Activated naive CD8-positive, alpha-beta T cell (primary cell): ENCODE results near the gene PRKCI.
A peak's percentile ranks its signal among the peaks of the same experiment; 100 is the strongest.
"Not testable (repeated sequence)": the region's sequence is repeated elsewhere in the genome, so short reads cannot be mapped to it uniquely, and the experiment has no call there.

ENCODE experiments used
- H3K27ac Mint-ChIP-seq: one replicate; pipeline ENCODE4 v1.8.0; 2021; ENCODE audit warnings: mixed read lengths
- H3K27me3 Mint-ChIP-seq: one replicate; pipeline ENCODE4 v1.8.0; 2021; ENCODE audit warnings: mixed read lengths
- H3K36me3 Mint-ChIP-seq: one replicate; pipeline ENCODE4 v1.8.0; 2021; ENCODE audit warnings: mixed read lengths
- H3K4me1 Mint-ChIP-seq: one replicate; pipeline ENCODE4 v1.8.0; 2021; ENCODE audit warnings: low read depth, mixed read lengths
- H3K4me3 Mint-ChIP-seq: one replicate; pipeline ENCODE4 v1.8.0; 2021; ENCODE audit warnings: mild to moderate bottlenecking, mixed read lengths
- H3K9me3 Mint-ChIP-seq: one replicate; pipeline ENCODE4 v1.8.0; 2021; ENCODE audit warnings: low read depth, mixed read lengths

PRKCI gene

GRCh38 chr3:170221924-170222646 is at the start of gene PRKCI:
Gene PRKCI (plus strand): TSS chr3:170222424. CDS start chr3:170222670, 246 bp downstream.
- Mint-ChIP-seq H3K36me3 (no peaks in the 10 kb centered on the region), H3K4me3 (peak within 1 kb of the TSS; percentile 91), H3K27ac (peak within 1 kb of the TSS; percentile 89), H3K4me1 (peaks cover 30% of the 10 kb centered on the region), H3K27me3 (no peaks in the 10 kb centered on the region), H3K9me3 (no peaks in the 10 kb centered on the region)

- H3K4me3 Mint-ChIP-seq = peak overlapping the region; percentile 99
These were observed 43.6 kb upstream of the PRKCI start for GRCh38 chr3:170178651-170179050.

GRCh38 chr3:170179432-170179831 is 42.8 kb upstream of the PRKCI start:
- no peaks in the 10 kb centered on the region for H3K27me3 Mint-ChIP-seq
- H3K9me3 Mint-ChIP-seq = no peaks in the 10 kb centered on the region
- H3K36me3 Mint-ChIP-seq = peaks cover 11% of the 10 kb centered on the region
- peaks cover 47% of the 10 kb centered on the region for H3K4me1 Mint-ChIP-seq
- peak overlapping the region; percentile 99 for H3K4me3 Mint-ChIP-seq
- peak overlapping the region; percentile 99 for H3K27ac Mint-ChIP-seq

More at GRCh38 chr3:170178651-170179050, 43.6 kb upstream of the PRKCI start:
- Mint-ChIP-seq H3K27me3 (no peaks in the 10 kb centered on the region), H3K4me1 (peaks cover 50% of the 10 kb centered on the region), H3K27ac (peak overlapping the region; percentile 79), H3K36me3 (peaks cover 11% of the 10 kb centered on the region), H3K9me3 (no peaks in the 10 kb centered on the region)

GRCh38 chr3:170180079-170180907 is 41.9 kb upstream of the PRKCI start:
- Mint-ChIP-seq H3K27me3 (no peaks in the 10 kb centered on the region), H3K4me1 (peaks cover 40% of the 10 kb centered on the region), H3K36me3 (peaks cover 11% of the 10 kb centered on the region), H3K9me3 (no peaks in the 10 kb centered on the region), H3K4me3 (peak overlapping the region; percentile 99), H3K27ac (peak overlapping the region; percentile 99)

- Mint-ChIP-seq H3K4me3 (peak within 1 kb of the TSS; percentile 99), H3K4me1 (peaks cover 35% of the 10 kb centered on the region), H3K27me3 (no peaks in the 10 kb centered on the region), H3K27ac (peak within 1 kb of the TSS; percentile 100), H3K9me3 (no peaks in the 10 kb centered on the region), H3K36me3 (peaks cover 10% of the 10 kb centered on the region)
These were observed 41.0 kb upstream of the PRKCI start, which contains the start of gene PHC3 for GRCh38 chr3:170180908-170181885. Gene PHC3 (minus strand): TSS chr3:170181733. CDS start chr3:170181715, 18 bp downstream.

- Mint-ChIP-seq H3K4me3 (no peak overlapping the region), H3K27ac (no peak overlapping the region), H3K4me1 (peaks cover 12% of the 10 kb centered on the region), H3K9me3 (no peaks in the 10 kb centered on the region), H3K27me3 (no peaks in the 10 kb centered on the region), H3K36me3 (no peaks in the 10 kb centered on the region)
These were observed 32.6 kb upstream of the PRKCI start for GRCh38 chr3:170189398-170190256.

GRCh38 chr3:170195759-170196158 is 26.5 kb upstream of the PRKCI start:
- H3K4me1 Mint-ChIP-seq = not testable (repeated sequence)

GRCh38 chr3:170196833-170197232 is 25.4 kb upstream of the PRKCI start:
- no peaks in the 10 kb centered on the region for H3K36me3 Mint-ChIP-seq
- H3K4me3 Mint-ChIP-seq = no peak overlapping the region

More at GRCh38 chr3:170195759-170196158, 26.5 kb upstream of the PRKCI start:
- not testable (repeated sequence) for H3K27ac Mint-ChIP-seq, H3K27me3 Mint-ChIP-seq, H3K36me3 Mint-ChIP-seq, H3K4me3 Mint-ChIP-seq, H3K9me3 Mint-ChIP-seq

GRCh38 chr3:170200987-170201386 is 21.2 kb upstream of the PRKCI start:
- H3K9me3 Mint-ChIP-seq = no peaks in the 10 kb centered on the region
- no peaks in the 10 kb centered on the region for H3K36me3 Mint-ChIP-seq
- peaks cover 2% of the 10 kb centered on the region for H3K4me1 Mint-ChIP-seq
- peaks cover 6% of the 10 kb centered on the region for H3K27me3 Mint-ChIP-seq
- no peak overlapping the region for H3K4me3 Mint-ChIP-seq
- H3K27ac Mint-ChIP-seq = no peak overlapping the region

More at GRCh38 chr3:170196833-170197232, 25.4 kb upstream of the PRKCI start:
- H3K27ac Mint-ChIP-seq = no peak overlapping the region
- peaks cover 2% of the 10 kb centered on the region for H3K4me1 Mint-ChIP-seq
- H3K9me3 Mint-ChIP-seq = no peaks in the 10 kb centered on the region
- peaks cover 2% of the 10 kb centered on the region for H3K27me3 Mint-ChIP-seq

- Mint-ChIP-seq H3K27ac (no peak overlapping the region), H3K9me3 (no peaks in the 10 kb centered on the region), H3K27me3 (peaks cover 6% of the 10 kb centered on the region), H3K36me3 (peaks cover 2% of the 10 kb centered on the region), H3K4me1 (peaks cover 2% of the 10 kb centered on the region), H3K4me3 (no peak overlapping the region)
These were observed 20.7 kb upstream of the PRKCI start for GRCh38 chr3:170201527-170201926.

- Mint-ChIP-seq H3K9me3 (no peaks in the 10 kb centered on the region), H3K36me3 (peaks cover 2% of the 10 kb centered on the region), H3K4me1 (peaks cover 2% of the 10 kb centered on the region), H3K27me3 (peaks cover 4% of the 10 kb centered on the region), H3K4me3 (no peak overlapping the region), H3K27ac (no peak overlapping the region)
These were observed 18.8 kb upstream of the PRKCI start for GRCh38 chr3:170203457-170203856.

GRCh38 chr3:170204023-170204472 is 18.2 kb upstream of the PRKCI start:
- H3K27me3 Mint-ChIP-seq = peaks cover 8% of the 10 kb centered on the region
- H3K4me3 Mint-ChIP-seq = no peak overlapping the region
- no peaks in the 10 kb centered on the region for H3K9me3 Mint-ChIP-seq
- H3K36me3 Mint-ChIP-seq = peaks cover 2% of the 10 kb centered on the region
- H3K4me1 Mint-ChIP-seq = peaks cover 2% of the 10 kb centered on the region
- no peak overlapping the region for H3K27ac Mint-ChIP-seq

GRCh38 chr3:170204509-170204908 is 17.7 kb upstream of the PRKCI start:
- H3K36me3 Mint-ChIP-seq = peaks cover 2% of the 10 kb centered on the region
- H3K27ac Mint-ChIP-seq = no peak overlapping the region
- H3K4me3 Mint-ChIP-seq = no peak overlapping the region
- no peaks in the 10 kb centered on the region for H3K9me3 Mint-ChIP-seq
- peaks cover 2% of the 10 kb centered on the region for H3K4me1 Mint-ChIP-seq
- peaks cover 8% of the 10 kb centered on the region for H3K27me3 Mint-ChIP-seq
